ENCODE measurements around the gene HLA-DQA1. TPM values are rescaled to one million over a fixed set of nuclear protein-coding genes. Genes with fewer than 3 reads are reported as not detected.

Gene HLA-DQA1
- total and polyA plus RNA-seq, 9 of the 15 experiments (the other 6 are each of a cell fraction or from before 2014, with no cell fraction given): 0.04 to 0.49 TPM; not detected in 7

DNA sequence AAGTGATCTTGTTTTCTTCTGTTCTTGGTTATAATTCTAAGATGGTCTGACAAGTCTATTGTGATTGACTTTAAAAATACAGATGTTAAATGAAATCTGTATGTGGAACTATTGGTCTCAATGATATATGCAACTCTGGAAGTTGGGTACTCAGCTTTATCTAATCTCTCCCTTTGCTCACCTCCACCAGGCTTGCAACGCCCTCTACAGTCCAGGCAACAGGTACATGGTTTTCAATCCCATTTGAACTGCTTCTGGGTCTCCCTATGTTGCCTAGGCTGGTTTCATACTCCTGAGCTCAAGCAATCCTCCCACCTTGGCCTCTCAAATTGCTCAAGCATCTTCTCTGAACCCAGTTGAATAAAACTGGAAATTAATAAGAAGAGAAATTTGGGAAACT lies 54.8 kb downstream of the HLA-DQA1 start (continued):
- TF ChIP-seq, protein P1, sequence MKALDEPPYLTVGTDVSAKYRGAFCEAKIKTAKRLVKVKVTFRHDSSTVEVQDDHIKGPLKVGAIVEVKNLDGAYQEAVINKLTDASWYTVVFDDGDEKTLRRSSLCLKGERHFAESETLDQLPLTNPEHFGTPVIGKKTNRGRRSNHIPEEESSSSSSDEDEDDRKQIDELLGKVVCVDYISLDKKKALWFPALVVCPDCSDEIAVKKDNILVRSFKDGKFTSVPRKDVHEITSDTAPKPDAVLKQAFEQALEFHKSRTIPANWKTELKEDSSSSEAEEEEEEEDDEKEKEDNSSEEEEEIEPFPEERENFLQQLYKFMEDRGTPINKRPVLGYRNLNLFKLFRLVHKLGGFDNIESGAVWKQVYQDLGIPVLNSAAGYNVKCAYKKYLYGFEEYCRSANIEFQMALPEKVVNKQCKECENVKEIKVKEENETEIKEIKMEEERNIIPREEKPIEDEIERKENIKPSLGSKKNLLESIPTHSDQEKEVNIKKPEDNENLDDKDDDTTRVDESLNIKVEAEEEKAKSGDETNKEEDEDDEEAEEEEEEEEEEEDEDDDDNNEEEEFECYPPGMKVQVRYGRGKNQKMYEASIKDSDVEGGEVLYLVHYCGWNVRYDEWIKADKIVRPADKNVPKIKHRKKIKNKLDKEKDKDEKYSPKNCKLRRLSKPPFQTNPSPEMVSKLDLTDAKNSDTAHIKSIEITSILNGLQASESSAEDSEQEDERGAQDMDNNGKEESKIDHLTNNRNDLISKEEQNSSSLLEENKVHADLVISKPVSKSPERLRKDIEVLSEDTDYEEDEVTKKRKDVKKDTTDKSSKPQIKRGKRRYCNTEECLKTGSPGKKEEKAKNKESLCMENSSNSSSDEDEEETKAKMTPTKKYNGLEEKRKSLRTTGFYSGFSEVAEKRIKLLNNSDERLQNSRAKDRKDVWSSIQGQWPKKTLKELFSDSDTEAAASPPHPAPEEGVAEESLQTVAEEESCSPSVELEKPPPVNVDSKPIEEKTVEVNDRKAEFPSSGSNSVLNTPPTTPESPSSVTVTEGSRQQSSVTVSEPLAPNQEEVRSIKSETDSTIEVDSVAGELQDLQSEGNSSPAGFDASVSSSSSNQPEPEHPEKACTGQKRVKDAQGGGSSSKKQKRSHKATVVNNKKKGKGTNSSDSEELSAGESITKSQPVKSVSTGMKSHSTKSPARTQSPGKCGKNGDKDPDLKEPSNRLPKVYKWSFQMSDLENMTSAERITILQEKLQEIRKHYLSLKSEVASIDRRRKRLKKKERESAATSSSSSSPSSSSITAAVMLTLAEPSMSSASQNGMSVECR (CRISPR knock-in tag; IDR thresholded peaks at IDR 0.05): no peak
- TF ChIP-seq TBL1XR1 (IDR thresholded peaks at IDR 0.05; ENCODE audit: low read length in 2 of 2) (no peak), PPARD (CRISPR knock-in tag; IDR thresholded peaks at IDR 0.05) (no peak), POLR2G (IDR thresholded peaks at IDR 0.05; ENCODE audit: low read depth, low read length) (no peak), FOXJ3 (CRISPR knock-in tag; IDR thresholded peaks at IDR 0.05) (no peak), ZNF778 (CRISPR knock-in tag; IDR thresholded peaks at IDR 0.05) (no peak), SREBF2 (CRISPR knock-in tag; IDR thresholded peaks at IDR 0.05) (no peak), NFIC (IDR thresholded peaks at IDR 0.05) (no peak), IFI16 (CRISPR knock-in tag; IDR thresholded peaks at IDR 0.05) (no peak)
- TF ChIP-seq, protein P2, sequence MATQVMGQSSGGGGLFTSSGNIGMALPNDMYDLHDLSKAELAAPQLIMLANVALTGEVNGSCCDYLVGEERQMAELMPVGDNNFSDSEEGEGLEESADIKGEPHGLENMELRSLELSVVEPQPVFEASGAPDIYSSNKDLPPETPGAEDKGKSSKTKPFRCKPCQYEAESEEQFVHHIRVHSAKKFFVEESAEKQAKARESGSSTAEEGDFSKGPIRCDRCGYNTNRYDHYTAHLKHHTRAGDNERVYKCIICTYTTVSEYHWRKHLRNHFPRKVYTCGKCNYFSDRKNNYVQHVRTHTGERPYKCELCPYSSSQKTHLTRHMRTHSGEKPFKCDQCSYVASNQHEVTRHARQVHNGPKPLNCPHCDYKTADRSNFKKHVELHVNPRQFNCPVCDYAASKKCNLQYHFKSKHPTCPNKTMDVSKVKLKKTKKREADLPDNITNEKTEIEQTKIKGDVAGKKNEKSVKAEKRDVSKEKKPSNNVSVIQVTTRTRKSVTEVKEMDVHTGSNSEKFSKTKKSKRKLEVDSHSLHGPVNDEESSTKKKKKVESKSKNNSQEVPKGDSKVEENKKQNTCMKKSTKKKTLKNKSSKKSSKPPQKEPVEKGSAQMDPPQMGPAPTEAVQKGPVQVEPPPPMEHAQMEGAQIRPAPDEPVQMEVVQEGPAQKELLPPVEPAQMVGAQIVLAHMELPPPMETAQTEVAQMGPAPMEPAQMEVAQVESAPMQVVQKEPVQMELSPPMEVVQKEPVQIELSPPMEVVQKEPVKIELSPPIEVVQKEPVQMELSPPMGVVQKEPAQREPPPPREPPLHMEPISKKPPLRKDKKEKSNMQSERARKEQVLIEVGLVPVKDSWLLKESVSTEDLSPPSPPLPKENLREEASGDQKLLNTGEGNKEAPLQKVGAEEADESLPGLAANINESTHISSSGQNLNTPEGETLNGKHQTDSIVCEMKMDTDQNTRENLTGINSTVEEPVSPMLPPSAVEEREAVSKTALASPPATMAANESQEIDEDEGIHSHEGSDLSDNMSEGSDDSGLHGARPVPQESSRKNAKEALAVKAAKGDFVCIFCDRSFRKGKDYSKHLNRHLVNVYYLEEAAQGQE (IDR thresholded peaks at IDR 0.05; ENCODE audit: borderline replicate concordance): peak; percentile 64; the same call in 1 of the 2 replicates
- TF ChIP-seq, protein P2 (CRISPR knock-in tag; IDR thresholded peaks at IDR 0.05; ENCODE audit: low read depth): no peak
- TF ChIP-seq, protein P3, sequence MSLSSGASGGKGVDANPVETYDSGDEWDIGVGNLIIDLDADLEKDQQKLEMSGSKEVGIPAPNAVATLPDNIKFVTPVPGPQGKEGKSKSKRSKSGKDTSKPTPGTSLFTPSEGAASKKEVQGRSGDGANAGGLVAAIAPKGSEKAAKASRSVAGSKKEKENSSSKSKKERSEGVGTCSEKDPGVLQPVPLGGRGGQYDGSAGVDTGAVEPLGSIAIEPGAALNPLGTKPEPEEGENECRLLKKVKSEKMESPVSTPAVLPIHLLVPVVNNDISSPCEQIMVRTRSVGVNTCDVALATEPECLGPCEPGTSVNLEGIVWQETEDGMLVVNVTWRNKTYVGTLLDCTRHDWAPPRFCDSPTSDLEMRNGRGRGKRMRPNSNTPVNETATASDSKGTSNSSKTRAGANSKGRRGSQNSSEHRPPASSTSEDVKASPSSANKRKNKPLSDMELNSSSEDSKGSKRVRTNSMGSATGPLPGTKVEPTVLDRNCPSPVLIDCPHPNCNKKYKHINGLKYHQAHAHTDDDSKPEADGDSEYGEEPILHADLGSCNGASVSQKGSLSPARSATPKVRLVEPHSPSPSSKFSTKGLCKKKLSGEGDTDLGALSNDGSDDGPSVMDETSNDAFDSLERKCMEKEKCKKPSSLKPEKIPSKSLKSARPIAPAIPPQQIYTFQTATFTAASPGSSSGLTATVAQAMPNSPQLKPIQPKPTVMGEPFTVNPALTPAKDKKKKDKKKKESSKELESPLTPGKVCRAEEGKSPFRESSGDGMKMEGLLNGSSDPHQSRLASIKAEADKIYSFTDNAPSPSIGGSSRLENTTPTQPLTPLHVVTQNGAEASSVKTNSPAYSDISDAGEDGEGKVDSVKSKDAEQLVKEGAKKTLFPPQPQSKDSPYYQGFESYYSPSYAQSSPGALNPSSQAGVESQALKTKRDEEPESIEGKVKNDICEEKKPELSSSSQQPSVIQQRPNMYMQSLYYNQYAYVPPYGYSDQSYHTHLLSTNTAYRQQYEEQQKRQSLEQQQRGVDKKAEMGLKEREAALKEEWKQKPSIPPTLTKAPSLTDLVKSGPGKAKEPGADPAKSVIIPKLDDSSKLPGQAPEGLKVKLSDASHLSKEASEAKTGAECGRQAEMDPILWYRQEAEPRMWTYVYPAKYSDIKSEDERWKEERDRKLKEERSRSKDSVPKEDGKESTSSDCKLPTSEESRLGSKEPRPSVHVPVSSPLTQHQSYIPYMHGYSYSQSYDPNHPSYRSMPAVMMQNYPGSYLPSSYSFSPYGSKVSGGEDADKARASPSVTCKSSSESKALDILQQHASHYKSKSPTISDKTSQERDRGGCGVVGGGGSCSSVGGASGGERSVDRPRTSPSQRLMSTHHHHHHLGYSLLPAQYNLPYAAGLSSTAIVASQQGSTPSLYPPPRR (CRISPR knock-in tag; IDR thresholded peaks at IDR 0.05; ENCODE audit: borderline replicate concordance): no peak
